Skeletal muscle tissue (tissue), 4 donors: ENCODE data around the gene SMAP1. TPM values are rescaled to one million over a fixed set of nuclear protein-coding genes. Genes with fewer than 3 reads are reported as not detected.
"Not testable (repeated sequence)": the region's sequence is repeated elsewhere in the genome, so short reads cannot be mapped to it uniquely, and the experiment has no call there.

Experiments
- H3K27ac ChIP-seq: one replicate; pipeline ENCODE4 v1.7.0; 2013; ENCODE audit warnings: mild to moderate bottlenecking, low read depth, low read length, inconsistent platforms
- H3K27me3 ChIP-seq, 3 donors: one replicate each; pipeline ENCODE4 v1.7.0; 2013; ENCODE audit warnings: low read length in 3 of 3; ENCODE audit not compliant: control insufficient read depth in 3 of 3, insufficient read depth in 3 of 3
- H3K36me3 ChIP-seq, 3 donors: one replicate each; pipeline ENCODE4 v1.7.0; 2013; ENCODE audit warnings: low read length in 3 of 3; ENCODE audit not compliant: control insufficient read depth in 3 of 3, insufficient read depth in 3 of 3
- H3K4me1 ChIP-seq, 3 donors: one replicate each; pipeline ENCODE4 v1.7.0; 2013; ENCODE audit warnings: low read length in 3 of 3, mild to moderate bottlenecking in 3 of 3; ENCODE audit not compliant: control insufficient read depth in 3 of 3, insufficient read depth in 3 of 3
- H3K4me3 ChIP-seq, 3 donors: one replicate each; pipeline ENCODE4 v1.7.0; 2013; ENCODE audit warnings: low read length in 3 of 3
- H3K9ac ChIP-seq, 3 donors: one replicate each; pipeline ENCODE4 v1.7.0; 2013; ENCODE audit warnings: low read length in 3 of 3, mild to moderate bottlenecking in 3 of 3, moderate library complexity in 2 of 3, low read depth in 1 of 3
- H3K9me3 ChIP-seq, 3 donors: one replicate each; pipeline ENCODE4 v1.7.0; 2013; ENCODE audit warnings: low read length in 3 of 3; ENCODE audit not compliant: control insufficient read depth in 3 of 3
- total RNA-seq: library from RNA; depleted of rRNA; stranded (reverse); fragments of >200 nt; gene quantifications from one replicate; pipeline ENCODE4 v1.2.3, GENCODE V29; 2014
- donor health status: Osteomylitis.

SMAP1 gene
- total RNA-seq, 1 donor from 2014 or later, result 13.6 TPM

GRCh38 chr6:70734381-70734780 lies 66.7 kb downstream of the SMAP1 start:
- Histone ChIP-seq H3K9me3 (no peaks in the 10 kb centered on the region), H3K4me3 (no peak overlapping the region), H3K4me1 (peaks cover 0 to 4% (median 2%) of the 10 kb centered on the region in 3 donors), H3K27me3 (no peaks in the 10 kb centered on the region), H3K36me3 (peaks cover 0 to 3% (median 0%) of the 10 kb centered on the region in 3 donors), H3K9ac (no peak overlapping the region), H3K27ac (no peak overlapping the region)

GRCh38 chr6:70734979-70735378 lies 67.3 kb downstream of the SMAP1 start:
- Histone ChIP-seq H3K36me3 (peaks cover 0 to 3% (median 0%) of the 10 kb centered on the region in 3 donors), H3K27ac (no peak overlapping the region), H3K9me3 (no peaks in the 10 kb centered on the region), H3K9ac (no peak overlapping the region), H3K4me1 (peaks cover 0 to 4% (median under 1%) of the 10 kb centered on the region in 3 donors), H3K27me3 (no peaks in the 10 kb centered on the region), H3K4me3 (no peak overlapping the region)

GRCh38 chr6:70735513-70735912 lies 67.8 kb downstream of the SMAP1 start:
- Histone ChIP-seq H3K27ac (no peak overlapping the region), H3K36me3 (peaks cover 0 to 3% (median 0%) of the 10 kb centered on the region in 3 donors), H3K9ac (no peak overlapping the region), H3K4me3 (peak overlapping the region in 1 of 3 donors; percentile 14), H3K27me3 (no peaks in the 10 kb centered on the region), H3K9me3 (no peaks in the 10 kb centered on the region), H3K4me1 (peaks cover 0 to 4% (median 0%) of the 10 kb centered on the region in 3 donors)

GRCh38 chr6:70738028-70738427 lies 70.3 kb downstream of the SMAP1 start:
- no peaks in the 10 kb centered on the region for H3K9me3 ChIP-seq
- peaks cover 0 to 4% (median 0%) of the 10 kb centered on the region in 3 donors for H3K4me1 ChIP-seq
- H3K27me3 ChIP-seq, result no peaks in the 10 kb centered on the region
- peaks cover 0 to 3% (median 2%) of the 10 kb centered on the region in 3 donors for H3K36me3 ChIP-seq
- H3K27ac ChIP-seq, result no peak overlapping the region
- no peak overlapping the region for H3K4me3 ChIP-seq
- no peak overlapping the region for H3K9ac ChIP-seq

- no peak overlapping the region for H3K4me3 ChIP-seq
- H3K27ac ChIP-seq, result no peak overlapping the region
- H3K9me3 ChIP-seq, result no peaks in the 10 kb centered on the region
- H3K9ac ChIP-seq, result no peak overlapping the region
- peaks cover 0 to 2% (median 0%) of the 10 kb centered on the region in 3 donors for H3K36me3 ChIP-seq
- H3K4me1 ChIP-seq, result peaks cover 0 to 4% (median 0%) of the 10 kb centered on the region in 3 donors
- H3K27me3 ChIP-seq, result no peaks in the 10 kb centered on the region
These were observed 71.9 kb downstream of the SMAP1 start for GRCh38 chr6:70739534-70739933.

GRCh38 chr6:70740746-70741145 lies 73.1 kb downstream of the SMAP1 start:
- not testable (repeated sequence) for H3K4me3 ChIP-seq, H3K4me1 ChIP-seq, H3K36me3 ChIP-seq, H3K9me3 ChIP-seq, H3K27me3 ChIP-seq, H3K27ac ChIP-seq, H3K9ac ChIP-seq

- H3K9ac ChIP-seq, H3K36me3 ChIP-seq, H3K4me1 ChIP-seq, H3K27me3 ChIP-seq, H3K27ac ChIP-seq, H3K4me3 ChIP-seq, H3K9me3 ChIP-seq: not testable (repeated sequence)
These were observed 74.8 kb downstream of the SMAP1 start for GRCh38 chr6:70742462-70742861.

- Histone ChIP-seq H3K4me3 (no peak overlapping the region), H3K36me3 (no peaks in the 10 kb centered on the region), H3K9me3 (no peaks in the 10 kb centered on the region), H3K4me1 (no peaks in the 10 kb centered on the region), H3K9ac (no peak overlapping the region), H3K27me3 (no peaks in the 10 kb centered on the region), H3K27ac (no peak overlapping the region)
These were observed 86.2 kb downstream of the SMAP1 start for GRCh38 chr6:70753870-70754380.

- Histone ChIP-seq H3K4me1 (no peaks in the 10 kb centered on the region), H3K9me3 (no peaks in the 10 kb centered on the region), H3K36me3 (no peaks in the 10 kb centered on the region), H3K27ac (no peak overlapping the region), H3K27me3 (no peaks in the 10 kb centered on the region), H3K4me3 (no peak overlapping the region), H3K9ac (no peak overlapping the region)
These were observed 91.2 kb downstream of the SMAP1 start for GRCh38 chr6:70758883-70759282.

GRCh38 chr6:70763754-70764510 lies 96.2 kb downstream of the SMAP1 start:
- no peaks in the 10 kb centered on the region for H3K4me1 ChIP-seq
- H3K27ac ChIP-seq, result no peak overlapping the region

More at GRCh38 chr6:70763754-70764510, 96.2 kb downstream of the SMAP1 start:
- no peaks in the 10 kb centered on the region for H3K36me3 ChIP-seq
- H3K4me3 ChIP-seq, result no peak overlapping the region
- H3K9me3 ChIP-seq, result no peaks in the 10 kb centered on the region
- H3K27me3 ChIP-seq, result no peaks in the 10 kb centered on the region
- H3K9ac ChIP-seq, result no peak overlapping the region
